Measurements from ENCODE around the gene EXD1.
"Not testable (repeated sequence)": the region's sequence is repeated elsewhere in the genome, so short reads cannot be mapped to it uniquely, and the experiment has no call there.

Gene EXD1

DNA sequence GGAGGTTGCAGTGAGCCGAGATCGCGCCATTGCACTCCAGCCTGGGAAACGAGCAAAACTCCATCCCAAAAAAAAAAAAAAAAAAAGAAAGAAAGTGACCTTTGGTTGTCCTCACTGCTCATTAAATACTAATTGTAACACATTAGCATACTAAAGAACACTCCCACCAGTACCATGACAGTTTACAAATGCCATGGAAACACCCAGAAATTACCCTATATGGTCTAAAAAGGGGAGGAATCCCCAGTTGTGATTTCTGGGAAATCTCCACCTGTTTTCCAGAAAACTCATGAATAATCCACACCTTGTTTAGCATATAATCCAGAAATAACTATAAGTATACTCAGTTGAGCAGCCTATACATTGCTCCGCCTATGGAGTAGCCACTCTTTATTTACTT lies 90.9 kb downstream of the EXD1 start:
- no peak for DNase-seq

DNA sequence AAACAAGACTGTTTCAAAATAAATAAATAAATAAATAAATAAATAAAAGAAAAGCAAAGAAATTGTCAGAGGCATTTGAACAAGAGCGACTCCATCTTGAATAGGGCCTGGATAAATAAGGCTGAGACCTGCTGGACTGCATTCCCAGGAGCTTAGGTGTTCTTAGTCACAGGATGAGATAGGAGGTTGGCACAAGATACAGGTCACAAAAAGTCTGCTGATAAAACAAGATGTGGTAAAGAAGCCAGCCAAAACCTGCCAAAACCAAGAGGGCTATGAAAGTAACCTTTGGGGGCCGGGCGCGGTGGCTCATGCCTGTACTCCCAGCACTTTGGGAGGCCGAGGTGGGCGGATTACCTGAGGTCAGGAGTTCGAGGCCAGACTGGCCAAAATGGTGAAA lies 91.4 kb downstream of the EXD1 start:
- not testable (repeated sequence) for DNase-seq

DNA sequence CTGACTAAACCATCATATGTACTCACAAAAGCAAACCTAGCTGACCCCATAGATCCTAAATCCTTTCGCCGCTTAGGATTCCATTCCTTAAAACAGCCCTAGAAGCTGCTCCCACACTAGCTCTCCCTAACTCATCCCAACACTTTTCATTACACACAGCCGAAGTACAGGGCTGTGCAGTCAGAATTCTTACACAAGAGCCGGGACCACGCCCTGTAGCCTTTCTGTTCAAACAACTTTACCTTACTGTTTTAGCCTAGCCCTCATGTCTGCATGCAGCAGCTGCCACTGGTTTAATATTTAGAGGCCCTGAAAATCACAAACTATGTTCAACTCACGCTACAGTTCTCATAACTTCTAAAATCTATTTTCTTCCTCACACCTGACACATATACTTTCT lies 95.0 kb downstream of the EXD1 start:
- not testable (repeated sequence) for DNase-seq

DNA sequence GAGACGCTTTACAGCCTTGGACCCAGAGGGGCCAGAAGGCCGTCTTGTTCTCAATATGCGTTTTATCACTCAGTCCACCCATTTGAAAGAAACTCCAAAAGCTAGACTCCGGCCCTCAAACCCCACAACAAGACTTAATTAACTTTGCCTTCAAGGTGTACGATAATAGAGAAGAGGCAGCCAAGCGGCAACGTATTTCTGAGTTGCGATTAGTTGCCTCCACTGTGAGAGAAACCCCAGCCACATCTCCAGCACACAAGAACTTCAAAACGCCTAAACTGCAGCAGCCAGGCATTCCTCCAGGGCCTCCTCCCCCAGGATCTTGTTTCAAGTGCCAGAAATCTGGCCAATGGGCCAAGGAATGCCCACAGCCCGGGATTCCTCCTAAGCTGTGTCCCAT lies 97.1 kb downstream of the EXD1 start:
- no peak for DNase-seq

Data from Kasumi-1 (cell line).